GM13976 (cell line): ENCODE results near the gene SMIM9.

ENCODE experiments used
- DNase-seq: peaks from one replicate; pipeline ENCODE4 v3.0.0; 2012; ENCODE audit warnings: low spot score
- in situ Hi-C: fragments of 300-500 bp; cut with MboI; formaldehyde crosslinking; loops from one replicate; pipeline ENCODE4 v1.12.0; 2022; ENCODE audit warnings: low sequenced_read_pairs, mixed read lengths, inconsistent platforms; ENCODE audit not compliant: unreplicated experiment
- TF ChIP-seq, protein P1 (sequence below): IDR thresholded peaks from 2 replicates; pipeline ENCODE4 v1.5.1; 2012; ENCODE audit warnings: borderline replicate concordance, mild to moderate bottlenecking; ENCODE audit not compliant: insufficient read depth; ENCODE audit errors: extremely low read depth, missing control alignments, control extremely low read depth

The SMIM9 gene

DNA sequence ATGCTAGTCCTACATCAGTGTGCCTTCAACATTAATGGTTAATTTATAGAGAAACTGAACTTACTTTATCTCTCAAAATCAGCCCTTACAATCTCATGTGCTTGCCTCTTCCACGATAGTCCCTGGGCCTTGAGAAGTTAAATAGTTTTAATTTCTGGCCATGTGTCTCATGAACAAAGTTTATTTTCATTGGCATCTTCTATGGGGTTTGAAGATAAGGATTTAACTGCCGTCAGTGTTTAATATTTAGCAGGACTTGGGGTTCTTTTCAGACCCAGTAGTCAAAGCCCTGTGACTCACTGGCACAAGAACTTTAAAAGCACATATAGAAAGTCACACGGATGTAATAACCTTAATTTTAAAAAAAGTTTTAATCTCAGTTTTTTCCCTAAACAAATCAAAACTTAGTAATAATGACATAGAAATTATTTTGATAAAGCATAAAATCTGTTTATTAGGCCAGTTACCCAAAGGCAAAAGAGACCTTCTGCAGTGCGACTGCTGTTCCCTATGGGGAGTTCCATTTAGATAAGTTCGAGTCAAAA lies 19.1 kb downstream of the SMIM9 start:
- TF ChIP-seq, protein P1, sequence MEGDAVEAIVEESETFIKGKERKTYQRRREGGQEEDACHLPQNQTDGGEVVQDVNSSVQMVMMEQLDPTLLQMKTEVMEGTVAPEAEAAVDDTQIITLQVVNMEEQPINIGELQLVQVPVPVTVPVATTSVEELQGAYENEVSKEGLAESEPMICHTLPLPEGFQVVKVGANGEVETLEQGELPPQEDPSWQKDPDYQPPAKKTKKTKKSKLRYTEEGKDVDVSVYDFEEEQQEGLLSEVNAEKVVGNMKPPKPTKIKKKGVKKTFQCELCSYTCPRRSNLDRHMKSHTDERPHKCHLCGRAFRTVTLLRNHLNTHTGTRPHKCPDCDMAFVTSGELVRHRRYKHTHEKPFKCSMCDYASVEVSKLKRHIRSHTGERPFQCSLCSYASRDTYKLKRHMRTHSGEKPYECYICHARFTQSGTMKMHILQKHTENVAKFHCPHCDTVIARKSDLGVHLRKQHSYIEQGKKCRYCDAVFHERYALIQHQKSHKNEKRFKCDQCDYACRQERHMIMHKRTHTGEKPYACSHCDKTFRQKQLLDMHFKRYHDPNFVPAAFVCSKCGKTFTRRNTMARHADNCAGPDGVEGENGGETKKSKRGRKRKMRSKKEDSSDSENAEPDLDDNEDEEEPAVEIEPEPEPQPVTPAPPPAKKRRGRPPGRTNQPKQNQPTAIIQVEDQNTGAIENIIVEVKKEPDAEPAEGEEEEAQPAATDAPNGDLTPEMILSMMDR, result no peak
- in situ Hi-C loops, result loop anchor here (25.0 kb wide), 1 partner anchor 97 kb away; no protein-coding TSS in a partner anchor
- DNase-seq, result no peak

DNA sequence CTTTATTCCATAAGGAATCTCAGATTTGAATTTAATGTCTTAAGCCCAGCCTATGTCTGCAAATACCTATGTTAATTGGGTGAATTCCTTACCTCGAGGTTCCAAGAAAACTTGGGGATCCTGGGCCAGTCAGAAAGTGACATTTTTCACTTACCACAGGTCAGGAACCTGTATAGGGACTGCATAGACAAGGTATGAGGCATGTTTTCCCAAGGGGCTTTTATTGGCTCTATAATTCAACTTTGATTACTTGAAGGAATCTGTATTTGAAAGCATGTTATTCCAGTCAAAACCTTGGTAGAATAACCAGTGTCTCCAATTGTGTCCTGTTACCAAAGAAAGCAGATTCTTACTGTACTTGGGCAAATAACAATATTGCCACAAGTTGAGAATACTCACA lies 20.7 kb downstream of the SMIM9 start:
- DNase-seq, result no peak
- in situ Hi-C loops, result loop anchor here (25.0 kb wide), 1 partner anchor 98 kb away; no protein-coding TSS in a partner anchor
- TF ChIP-seq, protein P1, result no peak

DNA sequence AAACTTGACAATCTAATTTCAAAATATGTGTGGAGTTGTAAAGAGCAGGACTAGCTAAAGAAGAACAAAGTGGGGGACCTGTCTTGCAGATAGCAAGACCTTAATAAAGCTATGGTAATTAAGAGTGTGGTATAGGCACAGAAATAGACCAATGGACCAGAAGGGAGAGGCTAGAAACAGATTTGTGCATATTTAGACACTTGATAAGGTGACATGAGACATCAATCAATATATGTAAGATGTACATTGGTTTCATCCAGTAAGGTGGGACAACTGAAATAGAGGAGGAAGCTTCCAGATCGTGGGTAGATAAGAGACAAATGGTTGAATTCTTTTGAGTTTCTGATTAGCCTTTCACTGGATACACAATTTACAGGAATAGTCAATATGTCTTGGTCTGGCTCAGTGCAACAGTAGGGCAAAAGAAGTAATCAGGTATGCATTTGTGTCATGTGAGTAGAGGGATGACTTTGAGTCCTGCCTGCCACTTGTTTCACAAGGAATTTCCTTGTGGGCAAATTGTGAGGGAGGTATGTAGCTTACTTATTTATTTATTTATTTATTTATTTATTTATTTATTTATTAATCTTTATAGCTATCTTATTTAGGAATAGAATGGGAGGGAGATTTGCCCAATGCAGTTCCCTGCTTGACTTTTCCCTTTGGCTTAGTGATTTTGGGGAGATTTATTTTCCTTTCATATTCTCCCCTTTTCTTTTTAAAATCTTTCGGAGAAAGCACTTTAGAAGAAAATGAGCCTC lies 21.9 kb downstream of the SMIM9 start:
- no peak for DNase-seq
- TF ChIP-seq, protein P1, result no peak
- in situ Hi-C loops, result loop anchor here (25.0 kb wide), 1 partner anchor 100 kb away; no protein-coding TSS in a partner anchor

DNA sequence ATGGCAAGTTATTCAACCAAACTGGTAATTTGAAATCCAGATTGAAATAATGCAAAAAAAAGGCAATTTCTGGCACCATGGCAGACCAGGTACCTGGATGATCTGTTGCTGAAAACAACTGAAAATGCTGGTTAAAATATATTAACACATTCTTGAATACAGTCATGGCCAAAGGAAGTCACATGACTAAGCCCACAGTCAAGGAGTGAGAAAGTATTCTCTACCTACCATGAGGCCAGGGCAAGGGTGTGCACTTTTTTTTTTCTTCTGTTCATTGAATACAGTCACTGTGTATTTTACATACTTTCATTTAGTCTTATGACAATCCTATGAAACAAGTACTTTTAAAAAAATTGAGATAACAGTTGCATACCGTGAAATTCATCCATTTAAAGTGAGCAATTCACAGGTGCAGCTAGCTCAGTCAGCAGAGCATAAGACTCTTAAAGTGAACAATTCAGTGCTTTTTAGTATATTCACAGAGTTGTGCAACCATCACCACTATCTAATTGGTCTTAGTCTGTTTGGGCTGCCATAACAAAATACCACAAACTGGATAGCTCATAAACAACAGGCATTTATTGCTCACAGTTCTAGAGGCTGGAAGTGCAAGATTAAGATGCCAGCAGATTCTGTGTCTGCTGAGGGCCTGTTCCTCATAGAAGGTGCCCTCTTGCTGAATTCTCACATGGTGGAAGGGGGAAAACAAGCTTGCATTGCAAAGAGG lies 24.4 kb downstream of the SMIM9 start:
- TF ChIP-seq, protein P1, result no peak
- DNase-seq, result no peak
- in situ Hi-C loops, result loop anchor here (25.0 kb wide), 1 partner anchor 102 kb away; no protein-coding TSS in a partner anchor

DNA sequence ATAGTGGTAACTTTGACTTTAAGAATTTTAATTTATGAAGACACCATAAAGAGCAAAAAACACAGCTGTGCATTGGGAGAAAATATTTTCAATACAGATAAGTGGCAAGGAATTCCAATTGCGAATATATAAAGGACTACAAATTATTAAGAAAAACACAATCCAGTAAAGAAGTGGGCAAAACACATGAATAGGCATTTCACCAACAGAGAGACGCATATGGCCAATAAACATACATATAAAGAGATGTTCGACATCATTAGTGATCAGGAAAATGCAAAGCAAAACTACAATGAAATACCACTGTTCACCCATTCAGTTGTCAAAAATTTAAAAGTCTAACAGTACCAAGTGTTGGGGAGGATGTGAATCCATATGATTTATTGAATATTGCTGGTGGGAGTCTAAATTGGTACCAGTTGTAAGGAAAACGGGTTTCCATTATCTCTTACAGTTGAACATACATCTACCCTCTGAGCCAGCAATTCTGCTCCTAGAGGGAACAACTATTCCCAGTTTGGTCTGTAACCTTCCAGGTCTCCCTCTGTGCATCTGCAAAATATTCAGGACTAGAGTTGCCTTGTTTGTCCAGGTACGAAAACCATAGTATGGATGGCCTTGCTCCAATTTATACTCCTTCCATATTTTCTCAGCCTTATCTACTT lies 27.5 kb downstream of the SMIM9 start:
- no peak for DNase-seq
- TF ChIP-seq, protein P1, result no peak
- in situ Hi-C loops, result loop anchor here (25.0 kb wide), 1 partner anchor 105 kb away; no protein-coding TSS in a partner anchor

DNA sequence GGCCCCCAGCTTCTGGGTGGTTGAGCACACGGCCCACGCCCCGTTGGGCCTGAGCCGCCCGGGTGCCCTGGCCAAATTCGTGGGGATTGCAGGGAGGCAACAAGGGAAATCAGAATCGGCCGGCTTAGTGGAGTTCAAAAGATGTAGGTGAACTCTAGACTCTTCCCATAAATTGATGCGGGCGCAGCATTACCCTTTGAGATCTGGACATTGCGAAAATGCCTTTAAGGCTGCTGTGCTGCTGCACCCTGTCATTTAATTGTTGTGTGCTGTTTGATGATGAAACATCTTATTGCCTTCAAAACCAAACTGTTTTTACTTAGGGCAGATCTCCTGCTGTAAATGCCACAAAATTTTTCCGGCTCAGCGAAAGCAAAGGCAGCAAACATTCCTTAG lies 28.8 kb downstream of the SMIM9 start:
- DNase-seq, result no peak
- TF ChIP-seq, protein P1, result no peak
- in situ Hi-C loops, result loop anchor here (25.0 kb wide), 1 partner anchor 107 kb away; no protein-coding TSS in a partner anchor
